Bronchial epithelial cell (primary cell): ENCODE measurements around the gene RAD9A. TPM values are rescaled to one million over a fixed set of nuclear protein-coding genes. Genes with fewer than 3 reads are reported as not detected.
A peak's percentile ranks its signal among the peaks of the same experiment; 100 is the strongest.
"Not testable (repeated sequence)": the region's sequence is repeated elsewhere in the genome, so short reads cannot be mapped to it uniquely, and the experiment has no call there.

Experiments
- DNase-seq: peaks from one replicate; pipeline ENCODE4 v3.0.0-alpha.2; 2010; ENCODE audit warnings: low read depth
- FAIRE-seq: peaks from 2 replicates; lab custom pipeline; 2011; peaks lifted over from hg19 to GRCh38; lab: Jason Lieb, UNC
- H3K27me3 ChIP-seq: 2 replicates; pipeline ENCODE4 v1.5.1; 2011; ENCODE audit warnings: low read length; ENCODE audit not compliant: control insufficient read depth, insufficient read depth
- H3K36me3 ChIP-seq: 2 replicates; pipeline ENCODE4 v1.5.1; 2011; ENCODE audit warnings: low read length; ENCODE audit not compliant: control insufficient read depth, insufficient read depth
- H3K4me3 ChIP-seq: 2 replicates; pipeline ENCODE4 v1.5.1; 2011; ENCODE audit warnings: mild to moderate bottlenecking, low read depth, low read length, control low read depth
- CTCF ChIP-seq: IDR thresholded peaks from 2 replicates; pipeline ENCODE4 v1.5.1; 2011; ENCODE audit warnings: mild to moderate bottlenecking, moderate library complexity, low read length, control low read depth, inconsistent platforms; ENCODE audit not compliant: insufficient read depth, severe bottlenecking
- total RNA-seq: library from RNA; depleted of rRNA; stranded (reverse); fragments of >200 nt; gene quantifications from 2 replicates; pipeline ENCODE4 v1.2.1, GENCODE V29; 2014

RAD9A gene
- total RNA-seq, 1 donor from 2014 or later = 8.7 TPM

DNA sequence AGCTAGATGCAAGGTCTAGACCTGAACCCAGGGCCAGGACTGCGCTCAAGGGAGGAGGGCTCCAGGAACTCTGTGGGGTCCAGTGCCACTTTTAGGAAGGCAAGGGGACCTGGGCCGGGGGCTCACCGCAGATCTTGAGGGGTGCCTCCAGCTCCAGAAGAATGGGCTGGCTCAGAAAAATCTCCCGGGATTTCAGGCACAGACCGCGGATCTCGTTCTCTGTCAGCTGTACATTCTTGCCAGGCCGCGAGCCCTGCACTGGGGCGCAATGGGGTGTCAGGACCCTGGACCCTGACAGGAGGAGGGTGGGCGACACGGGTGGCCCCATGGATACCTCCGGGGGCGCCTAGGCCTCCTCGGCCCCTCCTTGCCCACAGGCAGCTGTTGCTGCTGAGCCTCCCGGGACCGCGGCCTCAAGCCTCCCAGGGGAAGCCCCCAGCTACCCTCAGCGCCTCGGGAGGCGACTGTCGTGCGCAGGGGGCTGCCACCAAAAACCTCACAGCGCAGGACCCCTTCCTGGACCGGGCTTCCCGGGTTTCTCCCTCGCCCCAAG, 9.2 kb downstream of the RAD9A start:
- peak overlapping the region; percentile 94 for H3K4me3 ChIP-seq
- DNase-seq = no peak
- no peak for TF ChIP-seq CTCF
- H3K27me3 ChIP-seq = no peaks in the 10 kb centered on the region
- FAIRE-seq = no peak
- H3K36me3 ChIP-seq = peaks cover 23% of the 10 kb centered on the region

GRCh38 chr11:67401495-67402191, 9.9 kb downstream of the RAD9A start, which contains the start of gene PPP1CA:
Gene PPP1CA, minus strand, starts transcription at chr11:67401858. Its CDS starts 76 bp downstream, at chr11:67401782.
- Histone ChIP-seq H3K36me3 (peaks cover 22% of the 10 kb centered on the region), H3K27me3 (no peaks in the 10 kb centered on the region), H3K4me3 (peak within 1 kb of the TSS; percentile 94)
- peak; percentile 45 for TF ChIP-seq CTCF
- FAIRE-seq = no peak
- DNase-seq = peak; percentile 53

DNA sequence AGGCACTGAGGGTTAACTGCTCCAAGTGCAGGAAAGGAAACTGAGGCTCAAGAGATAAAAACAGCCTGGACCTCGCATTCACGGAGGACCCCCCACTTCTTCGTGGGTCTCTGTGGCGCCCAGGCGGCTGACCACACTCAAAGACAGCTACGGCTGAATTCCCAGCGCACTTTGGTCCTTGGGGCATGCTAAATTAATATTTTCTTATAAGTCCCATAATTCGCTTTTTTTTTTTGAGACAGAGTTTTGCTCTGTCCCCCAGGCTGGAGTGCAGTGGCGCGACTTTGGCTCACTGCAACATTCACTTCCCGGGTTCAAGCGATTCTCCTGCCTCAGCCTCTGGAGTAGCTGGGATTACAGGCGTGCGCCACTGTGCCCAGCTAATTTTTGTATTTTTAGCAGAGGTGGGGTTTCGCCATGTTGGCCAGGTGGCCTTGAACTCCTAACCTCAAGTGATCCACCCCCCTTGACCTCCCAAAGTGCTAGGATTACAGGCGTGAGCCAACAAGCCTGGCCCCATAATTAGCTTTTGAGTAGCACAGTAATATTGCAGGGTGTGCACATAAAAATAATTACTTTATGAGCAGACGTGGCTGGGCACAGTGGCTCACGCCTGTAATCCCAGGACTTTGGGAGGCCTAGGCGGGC, 10.5 kb downstream of the RAD9A start:
- Histone ChIP-seq H3K36me3 (peaks cover 20% of the 10 kb centered on the region), H3K4me3 (peak overlapping the region; percentile 27)
- not testable (repeated sequence) for FAIRE-seq, H3K27me3 ChIP-seq, DNase-seq

- DNase-seq, FAIRE-seq, H3K4me3 ChIP-seq, H3K27me3 ChIP-seq: not testable (repeated sequence)
- H3K36me3 ChIP-seq = peaks cover 12% of the 10 kb centered on the region
These were observed 11.3 kb downstream of the RAD9A start for GRCh38 chr11:67403085-67403484.

DNA sequence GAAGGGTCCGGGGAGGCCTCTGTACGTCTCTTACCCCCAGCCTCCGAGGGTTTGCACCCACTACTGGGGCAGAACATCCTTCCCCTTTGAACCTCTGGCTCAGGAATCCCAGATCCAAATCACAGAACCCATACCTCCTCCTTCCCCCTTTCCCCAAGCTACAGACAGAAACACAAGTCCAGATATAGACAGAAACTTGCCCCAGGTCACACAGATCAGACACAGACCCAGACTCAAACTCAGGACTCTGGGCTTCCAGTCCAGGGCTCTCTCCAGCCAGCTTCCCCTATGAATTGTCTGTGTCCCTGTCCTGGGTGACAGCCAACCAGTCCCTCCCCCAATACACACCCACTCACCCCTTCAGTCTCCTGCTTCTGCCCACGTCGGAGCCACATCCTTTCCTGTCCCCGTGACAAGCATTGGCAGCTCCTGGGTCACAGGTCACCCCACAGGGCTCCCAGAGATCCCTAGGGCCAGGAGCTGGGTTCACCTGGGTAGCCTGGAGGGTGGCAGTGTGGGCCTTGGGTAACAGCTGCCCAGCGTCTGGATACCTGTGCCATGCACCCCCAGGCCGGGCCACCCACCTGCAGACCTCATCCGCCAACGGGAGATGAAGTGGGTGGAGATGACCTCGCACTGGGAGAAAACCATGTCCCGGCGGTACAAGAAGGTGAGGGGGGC, 12.9 kb downstream of the RAD9A start:
- H3K4me3 ChIP-seq = no peak overlapping the region

GRCh38 chr11:67405196-67405567, 13.4 kb downstream of the RAD9A start:
- no peak for TF ChIP-seq CTCF
- DNase-seq (no peak), FAIRE-seq (no peak)
- no peak overlapping the region for H3K4me3 ChIP-seq
- H3K27me3 ChIP-seq = peaks cover 2% of the 10 kb centered on the region
- peaks cover 2% of the 10 kb centered on the region for H3K36me3 ChIP-seq

More for the DNA sequence above, 12.9 kb downstream of the RAD9A start:
- no peak for TF ChIP-seq CTCF
- DNase-seq = no peak
- H3K36me3 ChIP-seq = peaks cover 2% of the 10 kb centered on the region
- peaks cover 2% of the 10 kb centered on the region for H3K27me3 ChIP-seq
- peak; percentile 62 for FAIRE-seq
